M059J (cell line): Measurements from ENCODE around the gene MAT2B. TPM values are rescaled to one million over a fixed set of nuclear protein-coding genes. Genes with fewer than 3 reads are reported as not detected.

Experiments
- DNase-seq: peaks from one replicate; pipeline ENCODE4 v3.0.0-alpha.2; 2012; ENCODE audit warnings: low read depth
- total RNA-seq: library from RNA; depleted of rRNA; stranded (reverse); fragments of >200 nt; shearing (Covaris generic); gene quantifications from 2 replicates; pipeline ENCODE4 v1.2.3, GENCODE V29; 2014; rRNA removed

MAT2B gene
- total RNA-seq, 1 experiment from 2014 or later: 76.3 TPM

GRCh38 chr5:163551156-163551555 lies 45.7 kb downstream of the MAT2B start:
- DNase-seq: no peak

DNA sequence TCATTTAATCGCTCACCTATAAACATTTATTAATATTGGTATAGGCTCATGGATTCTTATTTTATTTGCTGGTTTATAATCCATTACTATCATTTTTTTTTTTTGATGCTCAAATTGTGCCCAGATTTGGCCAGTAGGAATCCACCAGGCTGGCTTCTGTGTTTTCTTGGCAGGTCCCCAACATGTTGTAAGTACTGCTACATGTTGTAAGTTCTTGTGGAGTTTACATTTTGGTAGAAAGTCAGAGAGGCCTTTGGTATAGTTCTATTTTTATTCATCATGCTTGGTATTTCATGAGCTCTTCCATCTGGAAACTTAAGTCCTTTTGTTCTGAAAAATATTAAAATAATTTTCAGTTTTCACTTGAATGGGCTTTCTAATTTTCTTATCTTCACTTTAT lies 47.1 kb downstream of the MAT2B start:
- no peak for DNase-seq

DNA sequence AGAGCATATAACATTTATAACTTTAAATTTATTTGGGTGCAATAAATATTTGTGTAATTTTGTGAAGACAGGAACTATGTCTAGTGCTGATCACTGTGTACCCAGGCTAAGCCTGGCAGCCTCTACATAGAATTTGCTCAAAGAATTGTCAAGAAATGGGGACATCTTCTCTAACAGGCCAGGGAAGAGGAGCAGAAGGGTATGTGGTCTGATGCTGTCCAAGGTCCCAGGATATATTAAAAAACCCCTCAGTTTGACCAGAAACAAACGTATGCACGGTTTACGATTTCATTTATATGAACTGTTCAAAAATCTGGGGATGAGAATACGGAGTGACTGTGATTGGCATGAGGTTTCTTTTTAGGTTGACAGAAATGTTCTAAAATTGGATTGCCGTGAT lies 55.9 kb downstream of the MAT2B start:
- DNase-seq: no peak

- no peak for DNase-seq
Measured at GRCh38 chr5:163562071-163562470, 56.7 kb downstream of the MAT2B start.

DNA sequence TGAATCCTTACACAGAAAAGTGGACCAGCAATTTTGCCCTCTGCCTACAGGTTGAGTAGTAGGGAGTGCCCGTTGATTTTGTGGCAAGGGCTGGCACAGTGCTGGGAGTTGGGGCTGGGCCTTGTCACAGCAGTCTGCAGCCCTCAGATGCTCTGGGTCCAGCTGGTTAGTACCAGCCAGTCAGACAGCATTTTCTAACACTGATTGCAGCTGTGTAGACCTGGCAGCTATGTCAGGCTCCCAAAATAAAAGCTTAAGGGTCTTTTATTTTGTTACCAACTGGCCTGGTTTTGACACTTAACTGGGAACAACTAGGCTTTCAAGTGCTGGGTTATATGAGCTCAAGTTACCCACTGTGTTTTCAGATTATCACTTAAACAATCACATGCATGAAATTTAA lies 57.7 kb downstream of the MAT2B start:
- DNase-seq: no peak

DNA sequence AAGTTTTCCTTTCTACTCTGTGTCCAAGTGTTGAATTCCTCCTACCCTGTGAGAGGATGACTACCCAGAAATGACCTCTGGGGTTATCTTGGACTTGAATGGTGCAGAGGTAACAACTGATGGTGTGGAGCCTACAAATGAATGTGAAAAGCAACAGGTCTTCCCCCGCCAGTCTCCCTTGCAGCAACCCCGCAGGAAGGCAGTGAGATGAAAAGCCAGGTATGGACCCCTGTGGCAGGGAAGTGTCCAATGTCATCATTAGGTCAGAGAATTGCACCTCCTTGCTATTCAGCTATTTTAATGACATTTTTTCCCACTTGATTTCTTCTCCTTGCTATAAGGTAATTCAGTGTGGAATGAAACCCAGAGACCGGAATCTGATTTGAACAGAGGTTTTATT lies 58.5 kb downstream of the MAT2B start:
- no peak for DNase-seq

- DNase-seq: peak; percentile 58
Measured at GRCh38 chr5:163564321-163564938, 59.0 kb downstream of the MAT2B start.

DNA sequence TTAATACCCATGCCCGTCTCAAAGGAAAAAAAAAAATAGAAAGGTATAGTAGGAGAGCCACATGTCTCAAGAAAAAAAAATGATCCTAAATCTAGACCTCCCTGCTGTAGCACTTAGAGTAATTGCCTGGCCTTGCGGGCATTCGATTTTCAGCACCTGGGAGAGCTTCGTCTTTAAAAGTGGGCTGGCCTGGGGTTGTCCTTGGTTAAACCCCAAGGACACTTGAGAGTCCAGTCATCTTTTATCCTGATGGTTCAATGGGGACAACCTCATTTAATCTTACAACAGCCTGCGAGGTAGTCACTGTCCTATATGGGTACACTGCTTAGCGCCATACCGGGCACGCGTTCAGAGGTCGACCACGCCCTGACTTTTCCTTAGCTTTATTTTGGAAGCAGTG lies 60.1 kb downstream of the MAT2B start:
- DNase-seq: peak; percentile 24

DNA sequence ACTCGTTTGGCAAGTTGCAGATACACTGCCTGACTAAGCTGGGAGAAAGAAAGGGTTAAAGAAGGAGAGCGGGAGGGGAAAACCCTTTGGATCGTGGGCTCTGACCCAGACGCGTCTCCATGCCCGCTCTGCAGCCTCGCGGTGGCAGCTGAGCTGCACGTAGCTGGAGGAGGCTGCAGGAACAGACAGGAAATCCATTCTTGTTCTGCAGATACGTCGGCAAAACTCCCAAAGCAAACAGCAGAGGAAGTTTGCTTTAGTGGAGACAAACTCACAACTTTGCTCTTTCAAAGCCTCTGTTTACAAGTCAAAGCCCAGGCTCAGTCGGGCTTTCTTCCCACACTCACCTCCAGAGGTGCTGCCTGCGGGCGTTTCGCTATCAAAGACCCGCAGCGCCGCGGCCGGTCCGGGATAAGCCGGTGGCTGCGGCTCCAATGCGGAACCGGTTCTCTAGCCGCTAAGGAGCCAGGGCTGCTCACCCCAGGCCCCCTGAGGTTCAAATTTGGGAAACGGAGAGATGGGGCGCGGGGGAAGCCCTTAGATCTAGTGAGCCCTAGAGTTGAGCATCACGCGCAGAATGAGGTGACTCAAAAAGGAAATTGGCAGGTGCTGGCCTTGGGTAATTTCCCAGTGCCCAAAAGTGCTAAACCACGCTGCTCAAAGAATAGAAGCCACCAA lies 60.7 kb downstream of the MAT2B start:
- peak; percentile 40 for DNase-seq

GRCh38 chr5:163566678-163567077 lies 61.3 kb downstream of the MAT2B start:
- no peak for DNase-seq

GRCh38 chr5:163567811-163568210 lies 62.4 kb downstream of the MAT2B start:
- DNase-seq: no peak

Other genes starting within 250 kb of the MAT2B start
- 98.1 and 110 TPM in 2 replicates for gene CCNG1, start 68.0 kb upstream of the MAT2B start, total RNA-seq
- gene NUDCD2, start 45.5 kb upstream of the MAT2B start, total RNA-seq: 11.8 and 17.5 TPM in 2 replicates
- gene HMMR, start 45.0 kb upstream of the MAT2B start, total RNA-seq: 57.0 and 74.7 TPM in 2 replicates